WTC11 (cell line): Measurements from ENCODE around the gene KRT28. TPM values are rescaled to one million over a fixed set of nuclear protein-coding genes. Genes with fewer than 3 reads are reported as not detected.

Source experiments
- ATAC-seq: fragments of 200-7000 bp; cut with Tn5 transposase; 2 replicates; pipeline ENCODE4 v1.10.0; 2021; ENCODE audit warnings: mild to moderate bottlenecking, moderate library complexity
- CTCF ChIA-PET: fragments of 300-600 bp; sonication (Branson Sonifier 250); formaldehyde crosslinking; loops from one replicate; lab custom pipeline; 2021; ENCODE audit warnings: antibody characterized with exemption; lab: Charles Lee
- POLR2A ChIA-PET: fragments of 350-600 bp; sonication (Branson Sonifier 250); formaldehyde crosslinking; loops from one replicate; lab custom pipeline; 2021; ENCODE audit warnings: antibody characterized with exemption; lab: Charles Lee
- DNase-seq: peaks from one replicate; pipeline ENCODE4 v3.0.0; 2021; ENCODE audit warnings: low spot score
- H3K27ac Mint-ChIP-seq: 2 replicates; pipeline ENCODE4 v1.8.0; 2021; ENCODE audit warnings: mixed read lengths
- H3K27me3 Mint-ChIP-seq: 2 replicates; pipeline ENCODE4 v1.8.0; 2021; ENCODE audit warnings: low read depth, mild to moderate bottlenecking, moderate library complexity, mixed read lengths
- H3K36me3 Mint-ChIP-seq: 2 replicates; pipeline ENCODE4 v1.8.0; 2021; ENCODE audit warnings: mixed read lengths
- H3K4me1 Mint-ChIP-seq: 2 replicates; pipeline ENCODE4 v1.8.0; 2022; ENCODE audit warnings: mixed read lengths
- H3K4me3 Mint-ChIP-seq: 2 replicates; pipeline ENCODE4 v1.8.0; 2021; ENCODE audit warnings: mild to moderate bottlenecking, moderate library complexity, mixed read lengths
- H3K9me3 Mint-ChIP-seq: 2 replicates; pipeline ENCODE4 v1.8.0; 2021; ENCODE audit warnings: mixed read lengths
- ATF3 ChIP-seq: sonication (generic); formaldehyde crosslinking; conservative IDR thresholded peaks from 2 replicates; pipeline ENCODE4 v1.8.1; 2022; ENCODE audit warnings: mild to moderate bottlenecking, missing genetic modification reagents
- E2F1 ChIP-seq: sonication (generic); formaldehyde crosslinking; IDR thresholded peaks from 2 replicates; pipeline ENCODE4 v1.8.0; 2022; ENCODE audit warnings: mild to moderate bottlenecking, missing genetic modification reagents
- E2F5 ChIP-seq: sonication (generic); formaldehyde crosslinking; IDR thresholded peaks from 2 replicates; pipeline ENCODE4 v1.8.1; 2022; ENCODE audit warnings: mild to moderate bottlenecking, moderate library complexity, missing genetic modification reagents
- ELF4 ChIP-seq: sonication (generic); formaldehyde crosslinking; IDR thresholded peaks from 2 replicates; pipeline ENCODE4 v1.8.1; 2022; ENCODE audit warnings: low read depth, mild to moderate bottlenecking, moderate library complexity, missing genetic modification reagents
- GABPB1 ChIP-seq: sonication (generic); formaldehyde crosslinking; IDR thresholded peaks from 2 replicates; pipeline ENCODE4 v1.8.1; 2023; ENCODE audit warnings: mild to moderate bottlenecking, missing genetic modification reagents
- IRF1 ChIP-seq: sonication (generic); formaldehyde crosslinking; IDR thresholded peaks from 2 replicates; pipeline ENCODE4 v1.8.0; 2023; ENCODE audit warnings: missing genetic modification reagents
- NFE2L1 ChIP-seq: sonication (generic); formaldehyde crosslinking; IDR thresholded peaks from 2 replicates; pipeline ENCODE4 v1.8.1; 2023; ENCODE audit warnings: missing genetic modification reagents
- NR2C2 ChIP-seq: sonication (generic); formaldehyde crosslinking; IDR thresholded peaks from 2 replicates; pipeline ENCODE4 v1.8.0; 2022; ENCODE audit warnings: mild to moderate bottlenecking, missing genetic modification reagents
- RORB ChIP-seq: fragments of 250-450 bp; sonication (Bioruptor Pico); IDR thresholded peaks from 2 replicates; pipeline ENCODE4 v1.9.0; 2021; ENCODE audit warnings: mild to moderate bottlenecking
- STAT6 ChIP-seq: sonication (generic); formaldehyde crosslinking; conservative IDR thresholded peaks from 2 replicates; pipeline ENCODE4 v1.8.1; 2023; ENCODE audit warnings: mild to moderate bottlenecking, low read depth, missing genetic modification reagents, moderate library complexity
- USF1 ChIP-seq: sonication (generic); formaldehyde crosslinking; IDR thresholded peaks from 2 replicates; pipeline ENCODE4 v1.8.0; 2022; ENCODE audit warnings: mild to moderate bottlenecking, missing genetic modification reagents
- ZNF263 ChIP-seq: sonication (generic); formaldehyde crosslinking; IDR thresholded peaks from 2 replicates; pipeline ENCODE4 v1.8.1; 2022; ENCODE audit warnings: low read depth, mild to moderate bottlenecking, moderate library complexity, missing genetic modification reagents
- ZNF281 ChIP-seq: sonication (generic); formaldehyde crosslinking; IDR thresholded peaks from 2 replicates; pipeline ENCODE4 v1.8.0; 2023; ENCODE audit warnings: mild to moderate bottlenecking, missing genetic modification reagents
- ZNF532 ChIP-seq: fragments of 250-450 bp; sonication (Bioruptor Pico); IDR thresholded peaks from 2 replicates; pipeline ENCODE4 v1.9.0; 2021; ENCODE audit warnings: mild to moderate bottlenecking, borderline replicate concordance
- ZSCAN18 ChIP-seq: fragments of 250-450 bp; sonication (Bioruptor Pico); IDR thresholded peaks from 2 replicates; pipeline ENCODE4 v2.1.2; 2022; ENCODE audit warnings: mild to moderate bottlenecking, moderate library complexity
- total RNA-seq: library from RNA; stranded (reverse); gene quantifications from 3 replicates; pipeline ENCODE4 v1.2.3, GENCODE V29; 2021

KRT28 gene
- total RNA-seq, 1 experiment from 2014 or later = not detected

GRCh38 chr17:40825599-40825998, 25.8 kb upstream of the KRT28 start:
- no peak for ATAC-seq
- peaks cover 4% of the 10 kb centered on the region; the same call in 1 of the 2 replicates for H3K9me3 Mint-ChIP-seq
- ChIA-PET CTCF (interaction anchor here (0.6 to 0.9 kb wide), 2 partner anchors 22 to 594 kb away, joined by 3 read pairs; no protein-coding TSS in a partner anchor), POLR2A (no interaction called here)
- H3K27me3 Mint-ChIP-seq = peaks cover 78% of the 10 kb centered on the region
- no peak overlapping the region for H3K4me3 Mint-ChIP-seq
- H3K36me3 Mint-ChIP-seq = no peaks in the 10 kb centered on the region
- DNase-seq = no peak
- no peaks in the 10 kb centered on the region for H3K4me1 Mint-ChIP-seq
- TF ChIP-seq IRF1 (CRISPR knock-in tag) (no peak), E2F5 (CRISPR knock-in tag) (no peak), RORB (CRISPR knock-in tag) (no peak), GABPB1 (CRISPR knock-in tag) (no peak), STAT6 (CRISPR knock-in tag) (no peak), ZSCAN18 (CRISPR knock-in tag) (no peak)
- no peak overlapping the region for H3K27ac Mint-ChIP-seq

GRCh38 chr17:40824015-40824832, 24.5 kb upstream of the KRT28 start:
- TF ChIP-seq NFE2L1 (CRISPR knock-in tag) (no peak), ZNF281 (no peak), ZNF263 (CRISPR knock-in tag) (no peak), USF1 (no peak), ELF4 (CRISPR knock-in tag) (no peak), NR2C2 (CRISPR knock-in tag) (no peak), ATF3 (no peak), E2F1 (CRISPR knock-in tag) (no peak), ZNF532 (CRISPR knock-in tag) (no peak)
- CTCF ChIA-PET = no interaction called here
- ATAC-seq (no peak), DNase-seq (no peak)
- no peak overlapping the region for H3K4me3 Mint-ChIP-seq
- H3K9me3 Mint-ChIP-seq = no peaks in the 10 kb centered on the region
- POLR2A ChIA-PET = no interaction called here
- H3K4me1 Mint-ChIP-seq = peaks cover 5% of the 10 kb centered on the region; the same call in 1 of the 2 replicates
- peaks cover 77% of the 10 kb centered on the region for H3K27me3 Mint-ChIP-seq
- H3K27ac Mint-ChIP-seq = no peak overlapping the region
- no peaks in the 10 kb centered on the region for H3K36me3 Mint-ChIP-seq
